ENCODE data around the gene SRPK3.

DNA sequence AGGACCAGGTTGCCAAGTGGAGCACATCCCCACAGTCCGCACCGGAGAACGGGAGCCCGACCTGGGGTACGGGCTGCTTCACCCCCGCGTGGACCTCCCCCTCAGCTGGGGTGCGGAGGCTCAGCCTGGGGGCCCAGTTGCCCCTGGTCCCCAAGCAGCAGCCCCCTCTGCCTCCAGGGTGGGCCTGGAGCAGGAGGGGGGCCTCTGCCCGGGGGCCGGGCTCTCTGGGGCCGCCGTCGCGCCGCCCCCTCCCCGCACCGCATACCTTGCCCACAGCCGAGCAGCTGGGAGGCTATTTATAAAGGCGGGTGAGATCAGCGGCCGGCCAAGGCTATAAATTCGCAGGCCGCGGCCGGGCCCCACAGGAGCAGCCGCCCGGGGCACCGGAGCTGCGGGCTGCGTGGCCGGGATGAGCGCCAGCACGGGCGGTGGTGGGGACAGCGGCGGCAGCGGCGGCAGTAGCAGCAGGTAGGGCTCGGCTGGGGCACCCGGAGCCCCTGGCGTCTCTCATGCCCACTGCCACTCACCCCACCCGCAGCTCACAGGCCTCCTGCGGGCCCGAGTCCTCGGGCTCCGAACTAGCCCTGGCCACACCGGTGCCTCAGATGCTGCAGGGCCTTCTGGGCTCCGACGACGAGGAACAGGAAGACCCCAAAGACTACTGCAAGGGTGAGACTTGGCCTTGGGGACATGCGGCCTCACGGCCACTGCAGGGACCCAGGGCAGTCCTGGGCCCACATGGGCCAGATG, at the start of gene SRPK3:
- TF ChIP-seq, protein P1, sequence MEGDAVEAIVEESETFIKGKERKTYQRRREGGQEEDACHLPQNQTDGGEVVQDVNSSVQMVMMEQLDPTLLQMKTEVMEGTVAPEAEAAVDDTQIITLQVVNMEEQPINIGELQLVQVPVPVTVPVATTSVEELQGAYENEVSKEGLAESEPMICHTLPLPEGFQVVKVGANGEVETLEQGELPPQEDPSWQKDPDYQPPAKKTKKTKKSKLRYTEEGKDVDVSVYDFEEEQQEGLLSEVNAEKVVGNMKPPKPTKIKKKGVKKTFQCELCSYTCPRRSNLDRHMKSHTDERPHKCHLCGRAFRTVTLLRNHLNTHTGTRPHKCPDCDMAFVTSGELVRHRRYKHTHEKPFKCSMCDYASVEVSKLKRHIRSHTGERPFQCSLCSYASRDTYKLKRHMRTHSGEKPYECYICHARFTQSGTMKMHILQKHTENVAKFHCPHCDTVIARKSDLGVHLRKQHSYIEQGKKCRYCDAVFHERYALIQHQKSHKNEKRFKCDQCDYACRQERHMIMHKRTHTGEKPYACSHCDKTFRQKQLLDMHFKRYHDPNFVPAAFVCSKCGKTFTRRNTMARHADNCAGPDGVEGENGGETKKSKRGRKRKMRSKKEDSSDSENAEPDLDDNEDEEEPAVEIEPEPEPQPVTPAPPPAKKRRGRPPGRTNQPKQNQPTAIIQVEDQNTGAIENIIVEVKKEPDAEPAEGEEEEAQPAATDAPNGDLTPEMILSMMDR (IDR thresholded peaks at IDR 0.05): no peak
- TF ChIP-seq ZFX (IDR thresholded peaks at IDR 0.05; ENCODE audit: borderline replicate concordance): no peak
